Measurements from ENCODE around the gene LDLRAP1.

The LDLRAP1 gene

DNA sequence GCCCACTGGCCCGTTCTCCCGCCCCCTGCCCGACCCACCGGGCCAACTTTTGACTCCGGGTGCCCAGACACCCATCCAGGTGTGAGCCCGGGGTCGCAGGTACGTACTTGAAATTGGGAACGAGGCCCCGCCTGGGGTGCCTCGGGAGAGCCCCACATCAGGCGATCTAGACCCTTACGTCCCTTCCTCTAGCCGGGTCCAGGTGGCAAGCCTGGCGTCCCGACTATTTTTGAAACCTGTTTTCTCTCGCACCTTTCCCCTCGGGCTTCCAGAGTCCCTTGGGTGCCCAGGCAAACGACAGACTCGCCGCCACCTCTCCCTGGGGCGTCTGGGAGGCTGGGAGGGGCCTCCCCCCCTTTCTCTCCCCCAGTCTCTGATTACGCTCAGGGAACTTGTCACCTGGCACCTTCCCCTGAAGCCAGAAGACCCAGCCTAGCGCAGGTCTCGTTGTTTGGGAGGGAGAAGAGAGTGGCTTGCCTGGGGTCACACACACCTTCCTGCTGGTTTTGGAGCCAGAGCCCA is 898 bp downstream of the LDLRAP1 start:
- DNase-seq (ENCODE audit: low read depth), result no peak

DNA sequence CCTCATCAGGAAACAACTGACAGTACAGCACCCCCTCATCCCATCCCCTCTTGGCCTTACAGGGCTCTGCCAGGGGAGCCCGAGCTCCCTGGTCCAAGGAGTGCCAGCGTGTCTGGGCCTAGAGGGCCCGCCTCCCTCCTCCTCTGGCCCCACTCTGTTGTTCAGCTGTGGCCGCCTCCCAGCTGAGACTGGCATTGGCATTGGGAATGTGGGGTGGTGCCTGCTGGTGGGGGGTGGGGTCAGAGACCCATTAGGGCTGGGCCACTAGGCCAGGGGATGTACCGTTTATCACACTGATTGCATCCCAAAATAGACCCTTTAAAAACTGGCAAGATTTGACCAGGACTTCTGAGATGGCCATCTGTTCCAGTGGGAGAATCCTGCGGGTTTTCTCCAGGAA is 1.4 kb downstream of the LDLRAP1 start:
- no peak for DNase-seq (ENCODE audit: low read depth)

- no peak for DNase-seq (ENCODE audit: low read depth)
These were observed 2.4 kb downstream of the LDLRAP1 start for GRCh38 chr1:25545767-25546166.

GRCh38 chr1:25546193-25546592 is 2.8 kb downstream of the LDLRAP1 start:
- no peak for DNase-seq (ENCODE audit: low read depth)

- DNase-seq (ENCODE audit: low read depth), result no peak
These were observed 5.2 kb downstream of the LDLRAP1 start for GRCh38 chr1:25548601-25549000.

DNA sequence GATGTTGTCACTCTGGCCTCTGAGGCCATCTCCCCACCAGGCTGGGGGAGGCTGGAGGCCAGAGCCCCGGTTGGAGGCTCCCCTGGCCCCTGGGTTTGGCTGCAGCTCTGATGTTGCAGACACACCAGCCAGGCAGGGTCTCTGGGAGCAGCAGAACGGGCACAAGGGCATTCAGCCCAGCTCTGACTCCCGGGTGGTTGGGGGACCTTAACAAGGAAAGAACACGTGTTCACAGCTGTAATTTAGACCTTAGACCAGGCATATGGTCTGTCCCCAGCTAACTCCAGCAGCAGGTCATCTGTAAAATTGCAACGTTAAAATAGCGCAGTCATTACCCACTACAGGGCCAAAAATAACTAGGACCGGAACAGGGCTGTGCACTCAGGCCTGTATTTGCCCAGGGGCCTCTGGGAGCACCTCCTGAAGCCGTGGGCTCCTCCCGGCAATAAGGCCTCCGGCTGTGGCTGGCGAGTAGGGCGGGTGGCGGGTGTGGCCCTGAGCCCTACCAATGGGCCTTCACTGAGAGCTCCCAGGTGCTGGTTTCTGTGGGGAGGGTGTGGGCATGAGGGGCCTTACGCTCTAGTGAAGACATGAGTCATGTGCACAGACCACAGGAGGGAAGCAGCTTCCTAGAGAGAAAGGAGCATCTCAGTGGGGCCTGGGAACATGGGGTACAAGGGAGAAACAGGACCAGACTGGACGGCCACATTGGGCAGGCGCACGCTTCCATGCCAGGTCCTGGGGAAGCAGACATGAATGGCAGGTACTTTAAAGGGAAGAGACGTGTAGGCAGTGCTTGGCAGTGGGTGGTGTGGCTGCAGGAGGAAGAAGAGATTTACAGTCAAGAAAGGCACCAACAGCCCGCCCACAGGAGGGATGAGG is 6.1 kb downstream of the LDLRAP1 start:
- peak; percentile 69 for DNase-seq (ENCODE audit: low read depth)

DNA sequence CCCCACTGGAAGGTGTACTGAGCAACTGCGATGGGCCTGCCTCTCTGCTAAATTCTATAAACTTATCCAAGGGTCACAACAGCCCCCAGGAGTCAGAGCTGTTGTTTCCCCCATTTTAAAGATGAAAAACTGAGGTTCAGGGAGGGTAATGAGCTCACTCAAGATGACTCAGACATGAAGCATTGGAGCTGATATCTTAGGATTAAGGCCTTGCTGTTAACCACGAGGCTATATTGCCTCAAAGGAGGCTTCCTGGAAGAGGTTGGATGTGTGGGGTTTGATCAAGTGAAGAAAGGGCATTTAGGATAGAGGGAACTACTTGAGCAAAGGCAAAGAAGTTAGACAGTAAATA is 6.7 kb downstream of the LDLRAP1 start:
- no peak for DNase-seq (ENCODE audit: low read depth)

- no peak for DNase-seq (ENCODE audit: low read depth)
These were observed 7.4 kb downstream of the LDLRAP1 start for GRCh38 chr1:25550683-25551310.

DNA sequence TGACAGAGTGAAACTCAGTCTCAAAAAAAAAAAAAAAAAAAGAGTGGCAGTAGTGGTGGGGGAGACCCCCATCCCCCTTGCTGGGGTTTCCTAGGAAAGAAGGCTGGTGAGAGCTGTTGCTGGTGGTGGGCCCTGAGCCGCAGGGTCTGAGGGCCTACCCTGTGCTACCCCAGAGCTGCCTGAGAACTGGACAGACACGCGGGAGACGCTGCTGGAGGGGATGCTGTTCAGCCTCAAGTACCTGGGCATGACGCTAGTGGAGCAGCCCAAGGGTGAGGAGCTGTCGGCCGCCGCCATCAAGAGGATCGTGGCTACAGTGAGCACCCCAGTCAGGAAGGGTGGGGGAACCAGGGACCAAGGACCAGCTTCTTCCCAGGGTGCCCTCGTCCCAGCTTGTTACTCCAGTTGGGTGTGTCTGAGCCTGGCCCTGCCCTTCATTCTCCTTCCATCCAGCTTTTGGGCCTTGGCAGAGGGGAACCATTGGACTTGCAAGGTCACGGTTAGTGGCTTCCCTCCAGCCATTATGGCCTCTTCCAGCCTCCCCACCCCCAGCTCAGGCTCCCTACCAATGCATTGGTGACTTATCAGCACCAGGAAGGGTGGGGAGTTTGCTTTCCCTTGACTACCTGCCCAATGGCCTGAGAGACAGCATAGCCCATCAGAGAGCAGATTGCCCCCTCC is 10.5 kb downstream of the LDLRAP1 start:
- DNase-seq (ENCODE audit: low read depth), result no peak

- DNase-seq (ENCODE audit: low read depth), result no peak
These were observed 11.0 kb downstream of the LDLRAP1 start for GRCh38 chr1:25554430-25554780.

DNA sequence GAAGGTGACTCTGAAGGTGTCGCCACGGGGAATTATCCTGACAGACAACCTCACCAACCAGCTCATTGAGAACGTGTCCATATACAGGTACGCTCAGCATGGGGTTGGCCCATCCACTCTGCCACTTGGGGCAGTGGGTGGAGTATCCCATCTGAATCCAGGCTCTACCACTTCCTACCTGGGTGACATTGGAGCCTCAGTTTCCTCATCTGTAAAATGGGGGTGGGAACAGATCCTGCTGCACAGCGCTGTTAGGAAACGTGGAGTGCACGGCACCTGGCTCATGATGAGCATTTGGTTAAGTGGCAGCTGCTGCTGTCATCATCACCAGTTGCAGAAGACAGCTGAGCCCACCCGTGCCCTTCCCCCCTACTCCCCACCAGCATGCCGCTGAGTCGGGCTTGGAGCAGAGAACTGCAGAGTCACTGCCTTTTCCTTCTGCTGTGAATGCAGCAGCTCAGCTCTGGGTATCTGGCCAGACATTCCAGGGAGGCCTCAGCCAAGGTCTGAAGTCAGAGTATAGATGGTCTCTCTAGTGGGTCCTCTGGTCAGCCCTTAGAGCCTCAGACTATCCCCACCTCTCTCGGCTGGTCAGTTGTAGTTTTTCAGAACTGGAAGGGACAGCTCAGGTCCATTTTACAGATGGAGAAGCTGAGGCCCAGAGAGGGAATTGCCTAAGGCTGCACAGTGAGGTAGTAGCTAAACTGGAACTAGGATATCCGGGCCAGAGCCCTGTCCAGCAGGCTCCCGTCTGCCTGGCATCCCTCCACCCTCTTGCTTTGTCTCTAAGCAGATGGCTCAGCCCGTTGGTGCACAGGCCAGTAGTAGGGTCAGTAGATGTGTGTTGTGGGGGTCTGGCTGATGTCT is 11.7 kb downstream of the LDLRAP1 start:
- DNase-seq (ENCODE audit: low read depth), result no peak

- DNase-seq (ENCODE audit: low read depth), result no peak
These were observed 12.3 kb downstream of the LDLRAP1 start for GRCh38 chr1:25555753-25556092.

GRCh38 chr1:25556132-25556670 is 12.8 kb downstream of the LDLRAP1 start:
- DNase-seq (ENCODE audit: low read depth), result no peak

GRCh38 chr1:25556791-25557476 is 13.5 kb downstream of the LDLRAP1 start:
- no peak for DNase-seq (ENCODE audit: low read depth)

- DNase-seq (ENCODE audit: low read depth), result no peak
These were observed 14.1 kb downstream of the LDLRAP1 start for GRCh38 chr1:25557543-25557942.

DNA sequence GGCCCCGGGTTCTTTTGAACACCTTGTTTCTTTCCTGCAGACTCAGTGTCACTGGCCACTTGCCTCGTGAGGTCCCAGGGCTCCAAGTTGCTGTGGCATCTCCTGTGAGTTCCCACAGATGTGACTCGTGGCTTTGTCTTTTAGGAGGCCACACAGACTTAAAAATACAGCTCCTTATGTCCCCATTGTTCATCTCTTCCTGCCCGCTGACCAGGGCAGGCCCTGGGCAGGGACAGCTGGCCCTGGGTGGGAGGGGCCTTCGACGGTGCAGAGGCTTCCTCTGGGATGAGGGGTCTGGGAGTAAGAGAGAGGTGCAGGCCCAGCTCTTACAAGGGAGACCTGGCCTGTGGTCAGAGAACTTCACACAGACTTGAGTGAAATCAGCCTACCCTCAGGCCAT is 15.6 kb downstream of the LDLRAP1 start:
- no peak for DNase-seq (ENCODE audit: low read depth)

- DNase-seq (ENCODE audit: low read depth), result no peak
These were observed 16.6 kb downstream of the LDLRAP1 start for GRCh38 chr1:25560001-25560400.

DNA sequence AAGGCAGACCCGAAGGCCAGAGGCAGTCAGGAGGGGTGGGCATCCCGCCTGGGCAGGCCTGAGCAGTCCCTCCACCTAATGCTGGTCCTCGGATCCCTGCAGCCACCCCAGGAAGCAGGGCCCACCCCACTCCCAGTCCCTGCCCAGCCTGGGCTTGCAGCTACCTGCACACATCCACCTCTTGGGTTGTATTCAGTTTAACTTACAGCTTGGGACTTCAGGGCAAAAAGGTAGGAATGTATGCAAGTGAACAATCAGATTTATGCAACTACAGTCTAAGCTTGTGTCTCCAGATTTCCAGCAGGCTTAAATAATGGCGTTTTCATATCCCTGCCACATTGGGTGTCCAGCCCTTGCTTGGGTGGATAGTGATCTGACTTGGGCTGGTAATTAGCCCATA is 17.4 kb downstream of the LDLRAP1 start:
- no peak for DNase-seq (ENCODE audit: low read depth)

DNA sequence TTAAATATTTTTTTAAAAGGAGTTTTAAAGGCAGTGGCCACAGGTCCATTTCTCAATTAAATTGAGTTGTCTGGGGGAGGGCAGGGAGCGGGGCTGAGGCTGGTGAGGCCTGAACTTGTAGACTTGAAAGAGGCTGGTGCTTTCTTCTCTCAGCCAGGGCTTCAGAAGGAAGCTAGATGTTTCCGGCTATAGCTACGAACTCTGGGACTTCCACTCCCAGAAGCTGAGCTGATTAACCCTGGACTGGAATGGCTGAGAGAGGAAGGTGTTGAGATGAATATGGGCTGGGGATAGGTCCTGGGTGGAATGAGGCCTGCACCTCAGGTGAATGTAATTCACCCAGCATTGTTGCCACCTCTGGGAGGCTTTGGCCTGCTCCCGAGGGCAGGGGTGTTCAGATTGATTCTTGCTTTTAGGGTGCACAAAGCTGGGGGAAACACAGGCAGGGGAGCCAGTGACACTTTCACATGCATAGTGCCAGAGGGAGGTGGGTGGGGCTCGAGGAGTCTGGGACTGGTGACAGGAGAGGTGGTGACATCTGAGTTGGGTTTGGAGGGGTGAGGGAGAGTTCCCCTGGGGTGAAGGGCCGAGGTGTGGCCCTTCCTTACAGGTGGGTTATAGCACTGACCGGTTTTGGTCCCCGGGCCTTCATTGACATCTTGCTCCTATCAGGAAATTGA is 18.2 kb downstream of the LDLRAP1 start:
- DNase-seq (ENCODE audit: low read depth), result no peak

DNA sequence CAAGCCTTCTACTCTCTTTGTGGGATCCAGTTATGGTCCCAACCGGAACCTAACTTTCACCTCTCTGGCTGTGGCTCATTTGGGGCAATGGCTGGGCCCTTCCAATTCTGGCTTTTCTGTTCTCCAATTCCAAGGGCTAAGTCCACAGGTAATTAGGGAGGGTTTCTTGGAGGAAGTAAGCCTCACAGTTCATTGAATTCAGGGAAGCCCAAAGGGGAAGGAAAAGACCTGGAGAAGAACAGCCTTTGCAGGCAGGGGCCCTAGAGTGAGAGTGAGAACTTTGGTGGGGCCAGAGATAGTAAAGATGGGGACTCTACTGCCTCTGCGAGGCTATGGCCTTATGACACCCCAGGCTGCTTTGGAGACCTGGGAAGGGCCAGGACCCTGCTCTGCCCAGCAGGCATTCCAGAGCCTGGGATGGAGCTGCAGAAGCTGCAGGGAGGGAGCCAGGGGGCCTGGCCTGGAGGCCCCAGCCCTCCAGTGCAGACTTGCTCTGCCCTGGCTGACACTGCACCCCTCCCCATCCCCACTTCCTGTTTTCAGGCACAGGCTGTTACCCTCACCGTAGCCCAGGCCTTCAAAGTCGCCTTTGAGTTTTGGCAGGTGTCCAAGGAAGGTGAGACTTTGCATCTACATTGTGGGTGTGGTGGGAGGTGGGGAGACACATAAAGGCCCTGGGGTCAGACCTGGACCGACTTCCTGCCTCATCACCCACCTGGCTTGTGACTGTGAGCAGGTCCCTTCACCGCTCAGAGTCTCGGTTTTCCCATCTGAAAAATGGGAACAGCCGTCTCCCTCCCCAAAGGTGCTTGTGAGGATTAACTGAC is 18.9 kb downstream of the LDLRAP1 start:
- peak; percentile 49 for DNase-seq (ENCODE audit: low read depth)
